ENCODE data around the gene ABLIM2.

DNA sequence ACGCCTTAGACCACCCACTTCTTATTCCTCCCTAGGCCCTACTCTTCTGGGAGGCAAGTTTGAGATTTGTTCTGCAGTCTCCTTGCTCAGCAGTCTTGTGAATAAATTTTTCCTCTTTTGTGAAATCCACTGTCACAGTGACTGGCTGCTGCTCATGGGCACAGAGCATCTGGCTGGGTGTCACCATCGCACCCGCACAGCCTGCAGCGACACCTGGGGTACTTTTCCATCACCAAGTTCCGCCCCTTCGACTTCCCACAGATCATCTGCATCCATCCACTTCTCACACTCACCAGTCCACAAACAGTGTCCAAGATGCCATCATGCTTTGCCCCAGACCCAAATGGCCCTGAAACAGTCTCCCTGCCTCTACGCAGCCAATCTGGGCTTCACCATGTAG, 182.6 kb downstream of the ABLIM2 start:
- TF ChIP-seq CTCF (IDR thresholded peaks at IDR 0.05; ENCODE audit: insufficient read depth, low read length) (no peak), POLR2AphosphoS5 (IDR thresholded peaks at IDR 0.05; ENCODE audit: low read depth) (no peak), GABPA (IDR thresholded peaks at IDR 0.05; ENCODE audit: low read depth) (no peak)
- TF ChIP-seq, protein P1, sequence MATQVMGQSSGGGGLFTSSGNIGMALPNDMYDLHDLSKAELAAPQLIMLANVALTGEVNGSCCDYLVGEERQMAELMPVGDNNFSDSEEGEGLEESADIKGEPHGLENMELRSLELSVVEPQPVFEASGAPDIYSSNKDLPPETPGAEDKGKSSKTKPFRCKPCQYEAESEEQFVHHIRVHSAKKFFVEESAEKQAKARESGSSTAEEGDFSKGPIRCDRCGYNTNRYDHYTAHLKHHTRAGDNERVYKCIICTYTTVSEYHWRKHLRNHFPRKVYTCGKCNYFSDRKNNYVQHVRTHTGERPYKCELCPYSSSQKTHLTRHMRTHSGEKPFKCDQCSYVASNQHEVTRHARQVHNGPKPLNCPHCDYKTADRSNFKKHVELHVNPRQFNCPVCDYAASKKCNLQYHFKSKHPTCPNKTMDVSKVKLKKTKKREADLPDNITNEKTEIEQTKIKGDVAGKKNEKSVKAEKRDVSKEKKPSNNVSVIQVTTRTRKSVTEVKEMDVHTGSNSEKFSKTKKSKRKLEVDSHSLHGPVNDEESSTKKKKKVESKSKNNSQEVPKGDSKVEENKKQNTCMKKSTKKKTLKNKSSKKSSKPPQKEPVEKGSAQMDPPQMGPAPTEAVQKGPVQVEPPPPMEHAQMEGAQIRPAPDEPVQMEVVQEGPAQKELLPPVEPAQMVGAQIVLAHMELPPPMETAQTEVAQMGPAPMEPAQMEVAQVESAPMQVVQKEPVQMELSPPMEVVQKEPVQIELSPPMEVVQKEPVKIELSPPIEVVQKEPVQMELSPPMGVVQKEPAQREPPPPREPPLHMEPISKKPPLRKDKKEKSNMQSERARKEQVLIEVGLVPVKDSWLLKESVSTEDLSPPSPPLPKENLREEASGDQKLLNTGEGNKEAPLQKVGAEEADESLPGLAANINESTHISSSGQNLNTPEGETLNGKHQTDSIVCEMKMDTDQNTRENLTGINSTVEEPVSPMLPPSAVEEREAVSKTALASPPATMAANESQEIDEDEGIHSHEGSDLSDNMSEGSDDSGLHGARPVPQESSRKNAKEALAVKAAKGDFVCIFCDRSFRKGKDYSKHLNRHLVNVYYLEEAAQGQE (IDR thresholded peaks at IDR 0.05; ENCODE audit: insufficient replicate concordance, low read depth): no peak
